ENCODE results near the gene VLDLR. TPM values are rescaled to one million over a fixed set of nuclear protein-coding genes. Genes with fewer than 3 reads are reported as not detected.

VLDLR gene
- total RNA-seq, 4 donors from 2014 or later = 8.5 to 99.5 (median 19.4) TPM

DNA sequence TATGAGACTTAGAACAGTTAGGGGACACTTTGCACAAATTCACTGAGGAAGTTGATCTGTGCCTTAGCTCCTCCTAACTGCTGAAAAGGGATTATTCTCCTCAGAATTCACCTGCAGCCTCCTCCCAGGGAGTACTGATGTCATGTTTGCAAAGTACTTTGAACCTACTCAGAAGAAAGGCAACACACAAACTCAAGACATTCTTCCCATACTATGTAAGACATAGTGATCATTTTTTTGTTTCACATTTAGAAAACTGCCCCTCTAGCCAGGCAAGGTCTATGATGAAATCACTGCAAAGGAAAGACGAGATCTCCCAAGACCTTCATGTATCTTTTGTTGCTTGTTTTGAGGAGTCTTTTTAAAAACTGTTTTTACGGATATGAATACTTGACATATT, 10.6 kb upstream of the VLDLR start:
- no peak for DNase-seq
- Histone ChIP-seq H3K4me3 (no peak overlapping the region), H3K4me1 (no peaks in the 10 kb centered on the region), H3K36me3 (no peaks in the 10 kb centered on the region), H3K27me3 (no peaks in the 10 kb centered on the region), H3K9me3 (no peaks in the 10 kb centered on the region), H3K27ac (no peak overlapping the region)
- TF ChIP-seq, protein P1, sequence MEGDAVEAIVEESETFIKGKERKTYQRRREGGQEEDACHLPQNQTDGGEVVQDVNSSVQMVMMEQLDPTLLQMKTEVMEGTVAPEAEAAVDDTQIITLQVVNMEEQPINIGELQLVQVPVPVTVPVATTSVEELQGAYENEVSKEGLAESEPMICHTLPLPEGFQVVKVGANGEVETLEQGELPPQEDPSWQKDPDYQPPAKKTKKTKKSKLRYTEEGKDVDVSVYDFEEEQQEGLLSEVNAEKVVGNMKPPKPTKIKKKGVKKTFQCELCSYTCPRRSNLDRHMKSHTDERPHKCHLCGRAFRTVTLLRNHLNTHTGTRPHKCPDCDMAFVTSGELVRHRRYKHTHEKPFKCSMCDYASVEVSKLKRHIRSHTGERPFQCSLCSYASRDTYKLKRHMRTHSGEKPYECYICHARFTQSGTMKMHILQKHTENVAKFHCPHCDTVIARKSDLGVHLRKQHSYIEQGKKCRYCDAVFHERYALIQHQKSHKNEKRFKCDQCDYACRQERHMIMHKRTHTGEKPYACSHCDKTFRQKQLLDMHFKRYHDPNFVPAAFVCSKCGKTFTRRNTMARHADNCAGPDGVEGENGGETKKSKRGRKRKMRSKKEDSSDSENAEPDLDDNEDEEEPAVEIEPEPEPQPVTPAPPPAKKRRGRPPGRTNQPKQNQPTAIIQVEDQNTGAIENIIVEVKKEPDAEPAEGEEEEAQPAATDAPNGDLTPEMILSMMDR (IDR thresholded peaks at IDR 0.05) = no peak
- TF ChIP-seq POLR2A (IDR thresholded peaks at IDR 0.05) = no peak
- intact Hi-C loops (cut with DNase I; ENCODE audit: low total_unique reads) = no loop called here

DNA sequence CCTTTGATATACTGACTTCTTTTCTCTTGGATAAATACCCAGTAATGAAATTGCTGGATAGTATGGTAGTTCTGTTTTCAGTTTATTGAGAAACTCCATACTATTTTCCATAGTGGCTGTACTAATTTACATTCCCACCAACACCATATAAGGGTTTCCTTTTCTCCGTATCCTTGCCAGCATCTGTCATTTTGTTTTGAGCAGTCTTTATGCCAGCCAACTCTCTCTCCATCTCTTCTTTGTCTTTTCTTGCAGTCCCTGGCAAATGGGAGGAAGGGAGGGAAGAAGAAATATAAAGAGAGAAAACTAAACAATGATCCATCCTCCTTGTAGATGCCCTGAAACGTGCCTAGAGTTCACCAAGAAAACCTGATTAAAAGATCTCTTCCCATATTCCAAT, 9.6 kb upstream of the VLDLR start:
- no peaks in the 10 kb centered on the region for H3K4me1 ChIP-seq

DNA sequence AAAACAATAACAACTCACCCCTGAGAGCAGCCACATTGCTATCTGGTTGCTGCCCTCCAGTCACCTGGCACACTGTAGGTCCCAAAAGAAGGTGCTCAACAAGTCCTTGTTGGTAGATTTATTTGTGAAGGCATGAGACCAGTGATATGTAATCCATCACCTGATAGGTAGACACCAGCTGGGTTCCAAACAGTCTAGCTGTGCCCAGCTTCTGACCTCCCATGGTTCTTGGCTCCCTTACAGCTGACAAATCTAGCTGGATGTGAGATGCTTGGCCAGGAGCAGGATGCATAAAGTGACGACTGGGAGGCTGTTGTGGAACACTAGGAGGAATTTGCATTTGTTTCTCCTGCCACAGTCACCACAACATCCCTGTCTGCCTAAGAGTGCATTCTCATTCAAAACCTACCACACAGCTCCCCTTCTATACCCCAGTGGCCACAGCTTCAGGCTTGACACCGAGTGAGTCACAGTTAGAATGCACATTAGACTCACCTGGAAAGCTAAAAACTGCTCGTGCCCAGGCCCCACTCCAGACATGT, 7.8 kb upstream of the VLDLR start:
- Histone ChIP-seq H3K4me1 (no peaks in the 10 kb centered on the region), H3K27ac (no peak overlapping the region), H3K27me3 (no peaks in the 10 kb centered on the region), H3K4me3 (no peak overlapping the region), H3K36me3 (no peaks in the 10 kb centered on the region), H3K9me3 (no peaks in the 10 kb centered on the region)
- DNase-seq = no peak
- TF ChIP-seq POLR2A (IDR thresholded peaks at IDR 0.05) = no peak
- TF ChIP-seq, protein P1 (IDR thresholded peaks at IDR 0.05) = no peak
- intact Hi-C loops (cut with DNase I; ENCODE audit: low total_unique reads) = no loop called here

More for the DNA sequence above, 9.6 kb upstream of the VLDLR start:
- no peak overlapping the region for H3K4me3 ChIP-seq
- no peaks in the 10 kb centered on the region for H3K9me3 ChIP-seq
- no peak for DNase-seq
- no peaks in the 10 kb centered on the region for H3K27me3 ChIP-seq
- no peaks in the 10 kb centered on the region for H3K36me3 ChIP-seq
- no peak overlapping the region for H3K27ac ChIP-seq
- intact Hi-C loops (cut with DNase I; ENCODE audit: low total_unique reads) = no loop called here
- TF ChIP-seq, protein P1 (IDR thresholded peaks at IDR 0.05) = no peak
- no peak for TF ChIP-seq POLR2A (IDR thresholded peaks at IDR 0.05)

DNA sequence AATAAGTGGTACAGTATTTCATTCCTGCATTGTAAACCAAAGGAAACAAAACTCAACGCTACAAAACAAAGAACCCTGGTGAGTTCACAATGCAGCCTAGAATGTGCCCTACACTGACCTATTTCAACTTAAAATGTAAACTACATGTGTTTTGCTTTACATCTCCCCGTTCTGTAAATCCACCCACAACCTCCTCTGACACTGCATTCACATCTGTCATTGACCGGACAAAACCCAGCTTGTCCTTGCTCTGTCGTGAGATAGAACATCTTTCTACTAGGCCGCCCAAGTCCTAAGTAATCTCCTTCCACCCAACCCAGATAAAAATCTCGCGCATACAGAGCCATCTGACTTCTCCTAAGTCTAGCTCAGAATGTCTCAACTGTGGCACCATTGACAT, 6.1 kb upstream of the VLDLR start:
- intact Hi-C loops (cut with DNase I; ENCODE audit: low total_unique reads) = no loop called here
- H3K27ac ChIP-seq = no peak overlapping the region
- H3K27me3 ChIP-seq = no peaks in the 10 kb centered on the region
- H3K4me3 ChIP-seq = no peak overlapping the region
- no peaks in the 10 kb centered on the region for H3K9me3 ChIP-seq
- no peak for DNase-seq
- TF ChIP-seq, protein P1 (IDR thresholded peaks at IDR 0.05) = no peak
- no peak for TF ChIP-seq POLR2A (IDR thresholded peaks at IDR 0.05)
- H3K36me3 ChIP-seq = no peaks in the 10 kb centered on the region
- H3K4me1 ChIP-seq = no peaks in the 10 kb centered on the region

DNA sequence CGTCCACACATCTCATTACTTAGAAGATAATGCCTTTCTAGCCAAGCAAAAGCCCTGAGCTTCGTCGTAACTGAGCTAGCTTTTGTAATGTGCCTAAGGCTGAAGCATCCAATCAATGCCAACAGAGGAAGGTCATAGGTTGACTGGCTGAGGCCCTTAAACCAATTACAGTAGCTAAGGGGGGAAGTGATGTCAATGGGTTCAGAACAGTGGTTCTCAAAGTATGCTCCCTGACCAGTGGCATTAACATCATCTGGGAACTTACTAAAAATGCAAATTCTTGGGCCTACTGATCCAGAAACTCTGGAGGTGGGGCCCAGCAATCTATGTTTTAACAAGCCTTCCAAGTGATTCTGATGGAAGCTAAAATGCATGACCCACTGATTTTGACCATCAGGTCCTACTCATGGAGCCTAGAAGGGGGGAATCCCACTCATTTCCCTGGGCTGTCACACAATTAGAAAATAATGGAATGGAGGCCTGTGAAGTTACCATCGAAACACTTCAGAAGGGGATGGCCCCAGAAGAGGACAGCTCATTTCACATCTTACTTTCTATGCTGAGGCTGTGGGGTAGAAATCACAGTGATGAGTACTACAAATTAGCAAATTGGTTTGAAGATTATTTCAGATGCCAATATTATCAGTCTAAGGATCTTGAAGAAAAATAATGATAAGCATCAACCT, 4.8 kb upstream of the VLDLR start:
- DNase-seq = no peak
- intact Hi-C loops (cut with DNase I; ENCODE audit: low total_unique reads) = no loop called here
- peaks cover 0 to 3% of the 10 kb centered on the region in 2 donors for H3K4me1 ChIP-seq
- no peaks in the 10 kb centered on the region for H3K9me3 ChIP-seq
- no peak overlapping the region for H3K27ac ChIP-seq
- no peak overlapping the region for H3K4me3 ChIP-seq
- TF ChIP-seq POLR2A (IDR thresholded peaks at IDR 0.05) = no peak
- TF ChIP-seq, protein P1 (IDR thresholded peaks at IDR 0.05) = no peak
- no peaks in the 10 kb centered on the region for H3K27me3 ChIP-seq
- no peaks in the 10 kb centered on the region for H3K36me3 ChIP-seq
